SU-DHL-6 (cell line): Measurements from ENCODE around the gene VPS51.

ENCODE experiments used
- H2AFZ ChIP-seq: fragments of 200-600 bp; sonication (generic); 2 replicates; pipeline ENCODE4 v1.6.1; 2014; ENCODE audit warnings: low read depth, mild to moderate bottlenecking, moderate library complexity, mixed read lengths, antibody characterized with exemption, low read length; ENCODE audit not compliant: severe bottlenecking
- H3F3A ChIP-seq: fragments of 200-600 bp; shearing (Covaris generic); 2 replicates; pipeline ENCODE4 v1.6.0; 2016; ENCODE audit warnings: antibody characterized with exemption, mild to moderate bottlenecking; ENCODE audit not compliant: insufficient read depth
- H3K27ac ChIP-seq: fragments of 200-600 bp; sonication (generic); 2 replicates; pipeline ENCODE4 v1.5.1; 2016; ENCODE audit warnings: low read depth, mild to moderate bottlenecking, low read length, moderate library complexity, mixed read lengths
- H3K27me3 ChIP-seq: fragments of 200-600 bp; sonication (generic), shearing (Covaris generic); 2 replicates; pipeline ENCODE4 v1.6.0; 2014; ENCODE audit warnings: mild to moderate bottlenecking, low read length
- H3K36me3 ChIP-seq: fragments of 200-600 bp; sonication (generic); 2 replicates; pipeline ENCODE4 v1.6.1; 2014; ENCODE audit warnings: mild to moderate bottlenecking, low read length, mixed read lengths
- H3K4me2 ChIP-seq: fragments of 300-600, 200-600 bp; shearing (Covaris generic), sonication (generic); 2 replicates; pipeline ENCODE4 v1.6.0; 2014; ENCODE audit warnings: low read length, low read depth, mild to moderate bottlenecking; ENCODE audit not compliant: poor library complexity, severe bottlenecking
- H3K4me3 ChIP-seq: fragments of 200-600 bp; sonication (generic); 2 replicates; pipeline ENCODE4 v1.5.1; 2014; ENCODE audit warnings: antibody characterized with exemption, low read length, mild to moderate bottlenecking, mixed read lengths; ENCODE audit not compliant: insufficient read depth, poor library complexity, severe bottlenecking
- H3K79me2 ChIP-seq: fragments of 200-600 bp; sonication (generic); 2 replicates; pipeline ENCODE4 v1.6.1; 2014; ENCODE audit warnings: mild to moderate bottlenecking, low read length, moderate library complexity; ENCODE audit not compliant: insufficient read depth
- H3K9ac ChIP-seq: fragments of 200-600 bp; sonication (generic); 2 replicates; pipeline ENCODE4 v1.7.0; 2014; ENCODE audit warnings: mild to moderate bottlenecking, low read length
- H3K9me2 ChIP-seq: fragments of 200-600 bp; sonication (generic); replicated peaks from 2 replicates; pipeline ENCODE4 v1.6.1; 2014; ENCODE audit warnings: low read length; ENCODE audit not compliant: insufficient read depth
- H3K9me3 ChIP-seq: fragments of 200-600 bp; sonication (generic); 2 replicates; pipeline ENCODE4 v1.6.1; 2014; ENCODE audit warnings: low read length, mixed read lengths; ENCODE audit not compliant: insufficient read depth
- H4K20me1 ChIP-seq: fragments of 200-600 bp; sonication (generic); 2 replicates; pipeline ENCODE4 v1.6.1; 2014; ENCODE audit warnings: low read depth, mild to moderate bottlenecking, antibody characterized with exemption, low read length, moderate library complexity, mixed read lengths
- CTCF ChIP-seq: fragments of 200-600 bp; sonication (generic); IDR thresholded peaks from one replicate; pipeline ENCODE4 v1.5.1; 2017; ENCODE audit warnings: antibody characterized with exemption, mild to moderate bottlenecking, low read length, moderate library complexity; ENCODE audit not compliant: insufficient read depth, poor library complexity, severe bottlenecking
- EZH2phosphoT487 ChIP-seq: fragments of 200-600 bp; sonication (generic), shearing (Covaris generic); conservative IDR thresholded peaks from 2 replicates; pipeline ENCODE4 v1.6.1; 2018; ENCODE audit warnings: mild to moderate bottlenecking, antibody characterized with exemption, low read length, moderate library complexity, mixed read lengths

The VPS51 gene

GRCh38 chr11:65063532-65063931 lies 32.5 kb upstream of the VPS51 start:
- no peak for TF ChIP-seq EZH2phosphoT487
- TF ChIP-seq CTCF: no peak
- Histone ChIP-seq H3K9me3 (no peaks in the 10 kb centered on the region), H2AFZ (no peak overlapping the region), H3K4me3 (no peak overlapping the region), H3K27ac (no peak overlapping the region), H3K36me3 (no peaks in the 10 kb centered on the region), H3K9me2 (no peaks in the 10 kb centered on the region), H3K4me2 (no peak overlapping the region), H3F3A (no peaks in the 10 kb centered on the region), H3K27me3 (no peaks in the 10 kb centered on the region), H3K9ac (no peak overlapping the region), H4K20me1 (no peaks in the 10 kb centered on the region), H3K79me2 (no peaks in the 10 kb centered on the region)

- no peaks in the 10 kb centered on the region for H3K36me3 ChIP-seq
- H3F3A ChIP-seq: no peaks in the 10 kb centered on the region
- H3K79me2 ChIP-seq: no peaks in the 10 kb centered on the region
- H3K27me3 ChIP-seq: no peaks in the 10 kb centered on the region
- no peaks in the 10 kb centered on the region for H4K20me1 ChIP-seq
- H3K27ac ChIP-seq: no peak overlapping the region
- no peak overlapping the region for H3K4me2 ChIP-seq
- no peak overlapping the region for H3K4me3 ChIP-seq
- no peak overlapping the region for H3K9ac ChIP-seq
- H2AFZ ChIP-seq: no peak overlapping the region
- no peaks in the 10 kb centered on the region for H3K9me3 ChIP-seq
- no peaks in the 10 kb centered on the region for H3K9me2 ChIP-seq
- TF ChIP-seq CTCF (no peak), EZH2phosphoT487 (no peak)
Measured at GRCh38 chr11:65064847-65065240, 31.2 kb upstream of the VPS51 start.

- Histone ChIP-seq H2AFZ (no peak overlapping the region), H3K36me3 (no peaks in the 10 kb centered on the region), H3K9ac (no peak overlapping the region), H4K20me1 (no peaks in the 10 kb centered on the region), H3K9me2 (no peaks in the 10 kb centered on the region), H3K4me3 (no peak overlapping the region), H3K9me3 (no peaks in the 10 kb centered on the region), H3K27me3 (no peaks in the 10 kb centered on the region), H3K4me2 (no peak overlapping the region), H3F3A (no peaks in the 10 kb centered on the region), H3K79me2 (no peaks in the 10 kb centered on the region), H3K27ac (no peak overlapping the region)
- TF ChIP-seq CTCF (no peak), EZH2phosphoT487 (no peak)
Measured at GRCh38 chr11:65065851-65066250, 30.2 kb upstream of the VPS51 start.

GRCh38 chr11:65066315-65066714 lies 29.7 kb upstream of the VPS51 start:
- Histone ChIP-seq H3K9ac (no peak overlapping the region), H4K20me1 (no peaks in the 10 kb centered on the region), H3K27me3 (no peaks in the 10 kb centered on the region), H3K4me2 (no peak overlapping the region), H3K79me2 (no peaks in the 10 kb centered on the region), H3K9me2 (no peaks in the 10 kb centered on the region), H3K4me3 (no peak overlapping the region), H2AFZ (no peak overlapping the region), H3K9me3 (no peaks in the 10 kb centered on the region), H3F3A (no peaks in the 10 kb centered on the region), H3K36me3 (no peaks in the 10 kb centered on the region), H3K27ac (no peak overlapping the region)
- TF ChIP-seq EZH2phosphoT487: no peak
- no peak for TF ChIP-seq CTCF
